Stimulated activated effector memory CD8-positive, alpha-beta T cell treated with anti-CD3 and anti-CD28 coated beads, Interleukin-12 subunit alpha, Interleukin-12 subunit beta, amount 100 ng/mL, for 72 hours (primary cell): ENCODE results near the gene GRIN2A.

Experiments used
- ATAC-seq: fragments of 150-1000 bp; cut with Tn5 transposase; 2 replicates; pipeline ENCODE4 v1.10.0; 2021
- DNase-seq, 2 donors: peaks; one replicate each; pipeline ENCODE4 v3.0.0; 2021 to 2022; ENCODE audit warnings: low spot score in 2 of 2
- H3K27ac Mint-ChIP-seq: one replicate; pipeline ENCODE4 v1.8.0; 2022; ENCODE audit warnings: mild to moderate bottlenecking, mixed read lengths
- H3K36me3 Mint-ChIP-seq: one replicate; pipeline ENCODE4 v1.8.0; 2022; ENCODE audit warnings: mild to moderate bottlenecking, mixed read lengths
- H3K4me1 Mint-ChIP-seq: one replicate; pipeline ENCODE4 v1.8.0; 2022; ENCODE audit warnings: mixed read lengths
- H3K4me3 Mint-ChIP-seq: one replicate; pipeline ENCODE4 v1.8.0; 2022; ENCODE audit warnings: mild to moderate bottlenecking, mixed read lengths
- H3K9me3 Mint-ChIP-seq: one replicate; pipeline ENCODE4 v1.8.0; 2022; ENCODE audit warnings: mixed read lengths

GRIN2A gene

GRCh38 chr16:10169031-10169430 is 13.2 kb downstream of the GRIN2A start:
- Mint-ChIP-seq H3K4me3 (no peak overlapping the region), H3K27ac (no peak overlapping the region), H3K9me3 (peaks cover 6% of the 10 kb centered on the region), H3K4me1 (no peaks in the 10 kb centered on the region), H3K36me3 (no peaks in the 10 kb centered on the region)
- no peak for ATAC-seq
- no peak for DNase-seq

- no peaks in the 10 kb centered on the region for H3K4me1 Mint-ChIP-seq
- H3K4me3 Mint-ChIP-seq = no peak overlapping the region
- DNase-seq (no peak), ATAC-seq (no peak)
- H3K9me3 Mint-ChIP-seq = peaks cover 6% of the 10 kb centered on the region
- no peak overlapping the region for H3K27ac Mint-ChIP-seq
- H3K36me3 Mint-ChIP-seq = no peaks in the 10 kb centered on the region
Measured at GRCh38 chr16:10168258-10168657, 14.0 kb downstream of the GRIN2A start.

GRCh38 chr16:10165643-10166042 is 16.6 kb downstream of the GRIN2A start:
- Mint-ChIP-seq H3K9me3 (peaks cover 6% of the 10 kb centered on the region), H3K27ac (no peak overlapping the region), H3K36me3 (no peaks in the 10 kb centered on the region), H3K4me1 (no peaks in the 10 kb centered on the region), H3K4me3 (no peak overlapping the region)
- no peak for DNase-seq
- no peak for ATAC-seq

GRCh38 chr16:10162981-10163380 is 19.2 kb downstream of the GRIN2A start:
- no peaks in the 10 kb centered on the region for H3K9me3 Mint-ChIP-seq

GRCh38 chr16:10156099-10156498 is 26.1 kb downstream of the GRIN2A start:
- Mint-ChIP-seq H3K4me1 (no peaks in the 10 kb centered on the region), H3K36me3 (no peaks in the 10 kb centered on the region), H3K9me3 (no peaks in the 10 kb centered on the region), H3K4me3 (no peak overlapping the region), H3K27ac (no peak overlapping the region)
- no peak for ATAC-seq
- no peak for DNase-seq

More at GRCh38 chr16:10162981-10163380, 19.2 kb downstream of the GRIN2A start:
- Mint-ChIP-seq H3K27ac (no peak overlapping the region), H3K36me3 (no peaks in the 10 kb centered on the region), H3K4me3 (no peak overlapping the region), H3K4me1 (no peaks in the 10 kb centered on the region)
- no peak for ATAC-seq
- no peak for DNase-seq

GRCh38 chr16:10154389-10154788 is 27.8 kb downstream of the GRIN2A start:
- Mint-ChIP-seq H3K4me3 (no peak overlapping the region), H3K9me3 (no peaks in the 10 kb centered on the region), H3K27ac (no peak overlapping the region), H3K36me3 (no peaks in the 10 kb centered on the region), H3K4me1 (no peaks in the 10 kb centered on the region)
- DNase-seq (no peak), ATAC-seq (no peak)

- no peaks in the 10 kb centered on the region for H3K9me3 Mint-ChIP-seq
- H3K27ac Mint-ChIP-seq = no peak overlapping the region
Measured at GRCh38 chr16:10153985-10154384, 28.2 kb downstream of the GRIN2A start.

GRCh38 chr16:10151718-10152117 is 30.5 kb downstream of the GRIN2A start:
- Mint-ChIP-seq H3K9me3 (no peaks in the 10 kb centered on the region), H3K36me3 (no peaks in the 10 kb centered on the region), H3K4me3 (no peak overlapping the region), H3K27ac (no peak overlapping the region), H3K4me1 (no peaks in the 10 kb centered on the region)
- DNase-seq (no peak), ATAC-seq (no peak)

More at GRCh38 chr16:10153985-10154384, 28.2 kb downstream of the GRIN2A start:
- no peak for DNase-seq
- no peak overlapping the region for H3K4me3 Mint-ChIP-seq
- ATAC-seq = no peak
- H3K4me1 Mint-ChIP-seq = no peaks in the 10 kb centered on the region
- no peaks in the 10 kb centered on the region for H3K36me3 Mint-ChIP-seq

- H3K27ac Mint-ChIP-seq = no peak overlapping the region
- no peaks in the 10 kb centered on the region for H3K4me1 Mint-ChIP-seq
- ATAC-seq (no peak), DNase-seq (no peak)
- H3K9me3 Mint-ChIP-seq = no peaks in the 10 kb centered on the region
- H3K4me3 Mint-ChIP-seq = no peak overlapping the region
- no peaks in the 10 kb centered on the region for H3K36me3 Mint-ChIP-seq
Measured at GRCh38 chr16:10150906-10151305, 31.3 kb downstream of the GRIN2A start.

GRCh38 chr16:10145542-10146035 is 36.6 kb downstream of the GRIN2A start:
- no peak for ATAC-seq
- no peaks in the 10 kb centered on the region for H3K36me3 Mint-ChIP-seq
- H3K9me3 Mint-ChIP-seq = no peaks in the 10 kb centered on the region
- H3K4me3 Mint-ChIP-seq = no peak overlapping the region
- no peak for DNase-seq
- H3K4me1 Mint-ChIP-seq = no peaks in the 10 kb centered on the region
- no peak overlapping the region for H3K27ac Mint-ChIP-seq

- no peaks in the 10 kb centered on the region for H3K9me3 Mint-ChIP-seq
- ATAC-seq = no peak
- H3K27ac Mint-ChIP-seq = no peak overlapping the region
Measured at GRCh38 chr16:10141671-10142070, 40.6 kb downstream of the GRIN2A start.

GRCh38 chr16:10138881-10139280 is 43.3 kb downstream of the GRIN2A start:
- DNase-seq (no peak), ATAC-seq (no peak)
- H3K27ac Mint-ChIP-seq = no peak overlapping the region
- no peaks in the 10 kb centered on the region for H3K4me1 Mint-ChIP-seq
- H3K4me3 Mint-ChIP-seq = no peak overlapping the region
- H3K9me3 Mint-ChIP-seq = no peaks in the 10 kb centered on the region
- H3K36me3 Mint-ChIP-seq = no peaks in the 10 kb centered on the region

More at GRCh38 chr16:10141671-10142070, 40.6 kb downstream of the GRIN2A start:
- no peaks in the 10 kb centered on the region for H3K36me3 Mint-ChIP-seq
- DNase-seq = no peak
- no peaks in the 10 kb centered on the region for H3K4me1 Mint-ChIP-seq
- no peak overlapping the region for H3K4me3 Mint-ChIP-seq

GRCh38 chr16:10137341-10137740 is 44.9 kb downstream of the GRIN2A start:
- H3K4me1 Mint-ChIP-seq = no peaks in the 10 kb centered on the region
- no peak for ATAC-seq
- H3K9me3 Mint-ChIP-seq = no peaks in the 10 kb centered on the region
- no peaks in the 10 kb centered on the region for H3K36me3 Mint-ChIP-seq
- DNase-seq = no peak
- H3K27ac Mint-ChIP-seq = no peak overlapping the region
- no peak overlapping the region for H3K4me3 Mint-ChIP-seq

- Mint-ChIP-seq H3K36me3 (no peaks in the 10 kb centered on the region), H3K27ac (no peak overlapping the region), H3K9me3 (no peaks in the 10 kb centered on the region), H3K4me1 (no peaks in the 10 kb centered on the region), H3K4me3 (no peak overlapping the region)
- ATAC-seq (no peak), DNase-seq (no peak)
Measured at GRCh38 chr16:10136916-10137315, 45.3 kb downstream of the GRIN2A start.

GRCh38 chr16:10130538-10130937 is 51.7 kb downstream of the GRIN2A start:
- DNase-seq (no peak), ATAC-seq (no peak)
- no peak overlapping the region for H3K27ac Mint-ChIP-seq
- H3K4me1 Mint-ChIP-seq = no peaks in the 10 kb centered on the region
- H3K4me3 Mint-ChIP-seq = no peak overlapping the region
- H3K9me3 Mint-ChIP-seq = no peaks in the 10 kb centered on the region
- H3K36me3 Mint-ChIP-seq = no peaks in the 10 kb centered on the region

- H3K27ac Mint-ChIP-seq = no peak overlapping the region
- no peaks in the 10 kb centered on the region for H3K36me3 Mint-ChIP-seq
- H3K9me3 Mint-ChIP-seq = no peaks in the 10 kb centered on the region
- ATAC-seq = no peak
- no peak overlapping the region for H3K4me3 Mint-ChIP-seq
- H3K4me1 Mint-ChIP-seq = no peaks in the 10 kb centered on the region
- DNase-seq = no peak
Measured at GRCh38 chr16:10128397-10129258, 53.6 kb downstream of the GRIN2A start.
